NT2/D1 (cell line): Measurements from ENCODE around the gene THBD.

Experiments used
- SUZ12 ChIP-seq: IDR thresholded peaks from 2 replicates; pipeline ENCODE4 v1.6.1; 2011; ENCODE audit not compliant: insufficient read length, insufficient read depth; ENCODE audit errors: extremely low read depth
- YY1 ChIP-seq: IDR thresholded peaks from 2 replicates; pipeline ENCODE4 v1.6.1; 2011; ENCODE audit not compliant: insufficient read length, insufficient read depth
- ZNF274 ChIP-seq: IDR thresholded peaks from 2 replicates; pipeline ENCODE4 v1.6.1; 2011; ENCODE audit warnings: mild to moderate bottlenecking, low read depth, low read length

- TF ChIP-seq ZNF274 (no peak), YY1 (no peak), SUZ12 (no peak)
These were observed 42.4 kb upstream of the THBD start for GRCh38 chr20:23091721-23092383.
